Epithelial cell of proximal tubule (primary cell): ENCODE results near the gene ZNF14. TPM values are rescaled to one million over a fixed set of nuclear protein-coding genes. Genes with fewer than 3 reads are reported as not detected.

Experiments used
- DNase-seq: peaks from one replicate; pipeline ENCODE4 v3.0.0-alpha.2; 2011; ENCODE audit warnings: low read depth
- H3K4me3 ChIP-seq: 2 replicates; pipeline ENCODE4 v1.5.1; 2011; ENCODE audit warnings: low read depth, mild to moderate bottlenecking, low read length
- CTCF ChIP-seq: conservative IDR thresholded peaks from 2 replicates; pipeline ENCODE4 v1.5.1; 2012; ENCODE audit warnings: low read depth, mild to moderate bottlenecking, low read length
- total RNA-seq: library from RNA; depleted of rRNA; stranded (reverse); fragments of >200 nt; gene quantifications from 2 replicates; pipeline ENCODE4 v1.2.3, GENCODE V29; 2015

Gene ZNF14
- total RNA-seq, 1 donor from 2014 or later, result 2.7 TPM

DNA sequence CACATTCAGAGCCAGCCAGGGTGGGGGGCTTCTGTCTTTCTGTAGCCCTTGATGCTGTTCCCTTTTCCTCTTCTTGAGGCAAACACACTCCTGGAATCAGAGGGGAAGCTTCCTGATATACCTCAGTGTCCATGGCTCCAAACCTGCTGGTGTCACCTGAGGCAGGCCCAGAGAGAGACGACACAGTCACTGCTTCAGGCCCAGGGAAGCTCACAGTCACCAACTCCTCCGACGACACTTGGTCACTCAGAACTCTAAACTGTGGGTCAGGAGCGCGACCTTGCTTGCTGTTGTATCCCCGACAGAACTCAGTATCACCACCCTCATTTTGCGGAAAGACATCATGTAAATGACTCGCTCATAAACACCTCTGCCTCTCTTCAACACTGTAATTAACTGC, 70.6 kb downstream of the ZNF14 start:
- TF ChIP-seq CTCF, result no peak
- H3K4me3 ChIP-seq, result peak overlapping the region; percentile 95

DNA sequence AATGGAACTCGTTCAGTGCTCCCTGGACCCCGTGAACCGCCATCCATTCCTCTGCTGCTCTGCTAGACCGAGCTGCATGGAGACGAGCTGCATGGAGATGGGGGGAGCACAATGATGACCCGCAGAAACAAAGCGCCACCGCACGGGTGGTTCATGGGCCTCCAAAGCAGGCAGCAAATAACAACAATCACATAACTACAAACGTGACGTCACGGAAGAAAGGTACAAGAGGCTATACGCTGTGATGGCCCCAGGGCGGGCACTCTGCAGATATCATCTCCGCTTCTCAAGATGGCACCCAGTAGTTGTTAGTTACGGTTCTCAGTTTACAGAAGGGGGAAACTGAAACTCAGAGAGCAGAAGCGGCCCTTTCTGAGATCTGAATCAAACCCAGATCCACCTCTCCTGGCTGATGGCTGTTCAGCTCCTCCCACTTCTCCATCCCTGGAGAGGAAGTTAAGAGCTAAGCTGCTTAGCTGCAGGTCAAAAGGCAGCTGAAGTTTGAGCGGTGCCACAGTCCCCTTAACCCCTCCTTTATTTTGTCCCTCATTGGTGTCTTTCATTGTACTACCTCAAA, 71.1 kb downstream of the ZNF14 start:
- H3K4me3 ChIP-seq, result peak overlapping the region; percentile 95
- TF ChIP-seq CTCF, result no peak
- DNase-seq, result no peak

More for the DNA sequence above, 70.6 kb downstream of the ZNF14 start:
- DNase-seq, result no peak

DNA sequence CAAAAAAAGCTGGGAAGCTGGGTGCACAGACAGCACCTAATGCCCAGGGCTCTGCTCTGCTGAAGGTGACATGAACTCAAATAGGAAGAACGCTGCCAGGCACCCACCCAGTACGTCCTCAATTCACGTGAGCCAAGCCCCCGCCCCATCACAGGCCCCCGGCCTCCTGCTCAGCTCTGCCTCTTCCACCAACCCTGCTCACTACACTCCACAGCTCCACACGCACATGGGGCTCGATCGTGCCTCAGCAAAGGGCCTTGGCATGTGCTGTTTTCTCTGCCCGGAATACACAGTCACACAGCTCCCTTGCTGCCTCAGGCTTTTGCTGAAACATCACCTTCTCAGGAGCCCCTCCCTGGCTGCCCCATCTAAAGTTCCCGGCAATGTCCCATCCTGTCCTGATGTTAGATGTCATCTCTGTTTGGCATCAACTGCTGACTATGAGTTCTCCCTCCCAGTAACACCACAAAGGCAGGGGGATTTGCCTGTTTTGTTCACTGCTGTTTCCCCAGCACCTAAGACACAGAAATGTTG, 71.7 kb downstream of the ZNF14 start:
- no peak for DNase-seq
- H3K4me3 ChIP-seq, result no peak overlapping the region

More for the DNA sequence above, 71.7 kb downstream of the ZNF14 start:
- no peak for TF ChIP-seq CTCF

Other genes starting within 250 kb of the ZNF14 start
- gene TSSK6, start 217.6 kb downstream of the ZNF14 start, total RNA-seq, result 0.58 and 1.7 TPM in 2 replicates
- 166 and 181 TPM in 2 replicates for gene NDUFA13, start 216.9 kb downstream of the ZNF14 start, total RNA-seq
- gene YJEFN3, start 204.2 kb downstream of the ZNF14 start, total RNA-seq, result 0.51 and 0.58 TPM in 2 replicates
- 0.06 TPM in 1 of 2 replicates, not detected in the other for gene CILP2, start 194.8 kb downstream of the ZNF14 start, total RNA-seq
- gene PBX4, start 114.4 kb downstream of the ZNF14 start, total RNA-seq, result 0.43 and 2.7 TPM in 2 replicates
- gene LPAR2, start 104.9 kb downstream of the ZNF14 start, total RNA-seq, result 17.1 and 34.1 TPM in 2 replicates
- 14.6 and 17.0 TPM in 2 replicates for gene GMIP, start 89.5 kb downstream of the ZNF14 start, total RNA-seq
- gene ATP13A1, start 69.4 kb downstream of the ZNF14 start, total RNA-seq, result 97.2 and 242 TPM in 2 replicates
- 6.2 and 7.6 TPM in 2 replicates for gene ZNF101, start 64.3 kb downstream of the ZNF14 start, total RNA-seq
- 10.4 and 12.8 TPM in 2 replicates for gene ZNF506, start 88.6 kb upstream of the ZNF14 start, total RNA-seq
- 6.9 and 8.1 TPM in 2 replicates for gene ZNF253, start 132.8 kb upstream of the ZNF14 start, total RNA-seq
- gene ZNF93, start 167.8 kb upstream of the ZNF14 start, total RNA-seq, result 10.7 and 14.4 TPM in 2 replicates